Astrocyte (in vitro differentiated cells and primary cell): ENCODE results near the gene RFTN1.

Experiments
- EZH2 ChIP-seq: IDR thresholded peaks from 2 replicates; pipeline ENCODE4 v1.6.1; 2012; ENCODE audit warnings: mild to moderate bottlenecking, low read length, inconsistent platforms; ENCODE audit not compliant: insufficient read depth
- TF ChIP-seq, protein P1 (sequence below): IDR thresholded peaks from 2 replicates; pipeline ENCODE4 v1.5.1; 2011; ENCODE audit warnings: low read depth, mild to moderate bottlenecking, inconsistent platforms, low read length, moderate library complexity; ENCODE audit not compliant: insufficient read depth

DNA sequence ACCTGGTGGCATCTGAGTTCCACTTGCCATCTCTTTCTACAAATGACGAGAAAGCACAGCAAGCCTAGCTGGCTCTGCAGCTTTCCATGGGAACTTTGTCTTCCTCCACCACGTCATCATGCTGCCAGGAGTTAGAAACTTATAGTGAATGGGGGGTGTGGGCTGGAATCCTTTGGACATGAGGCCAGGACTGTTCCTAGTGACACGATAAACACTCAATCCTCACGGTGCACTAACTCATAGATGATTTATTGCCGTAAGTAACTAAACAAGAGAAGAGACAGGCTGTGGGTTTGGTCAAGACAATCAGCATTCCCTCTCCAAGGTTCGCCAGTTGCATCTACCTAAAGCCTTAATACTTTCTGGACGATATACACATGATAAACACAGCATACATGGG, 197.9 kb downstream of the RFTN1 start:
- TF ChIP-seq EZH2: no peak
- TF ChIP-seq, protein P1, sequence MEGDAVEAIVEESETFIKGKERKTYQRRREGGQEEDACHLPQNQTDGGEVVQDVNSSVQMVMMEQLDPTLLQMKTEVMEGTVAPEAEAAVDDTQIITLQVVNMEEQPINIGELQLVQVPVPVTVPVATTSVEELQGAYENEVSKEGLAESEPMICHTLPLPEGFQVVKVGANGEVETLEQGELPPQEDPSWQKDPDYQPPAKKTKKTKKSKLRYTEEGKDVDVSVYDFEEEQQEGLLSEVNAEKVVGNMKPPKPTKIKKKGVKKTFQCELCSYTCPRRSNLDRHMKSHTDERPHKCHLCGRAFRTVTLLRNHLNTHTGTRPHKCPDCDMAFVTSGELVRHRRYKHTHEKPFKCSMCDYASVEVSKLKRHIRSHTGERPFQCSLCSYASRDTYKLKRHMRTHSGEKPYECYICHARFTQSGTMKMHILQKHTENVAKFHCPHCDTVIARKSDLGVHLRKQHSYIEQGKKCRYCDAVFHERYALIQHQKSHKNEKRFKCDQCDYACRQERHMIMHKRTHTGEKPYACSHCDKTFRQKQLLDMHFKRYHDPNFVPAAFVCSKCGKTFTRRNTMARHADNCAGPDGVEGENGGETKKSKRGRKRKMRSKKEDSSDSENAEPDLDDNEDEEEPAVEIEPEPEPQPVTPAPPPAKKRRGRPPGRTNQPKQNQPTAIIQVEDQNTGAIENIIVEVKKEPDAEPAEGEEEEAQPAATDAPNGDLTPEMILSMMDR: no peak
